D341Med (cell line): ENCODE data around the gene DNASE1L2.

Source experiments
- DNase-seq: peaks from one replicate; pipeline ENCODE4 v3.0.0; 2012; ENCODE audit warnings: low spot score

Gene DNASE1L2, protein sequence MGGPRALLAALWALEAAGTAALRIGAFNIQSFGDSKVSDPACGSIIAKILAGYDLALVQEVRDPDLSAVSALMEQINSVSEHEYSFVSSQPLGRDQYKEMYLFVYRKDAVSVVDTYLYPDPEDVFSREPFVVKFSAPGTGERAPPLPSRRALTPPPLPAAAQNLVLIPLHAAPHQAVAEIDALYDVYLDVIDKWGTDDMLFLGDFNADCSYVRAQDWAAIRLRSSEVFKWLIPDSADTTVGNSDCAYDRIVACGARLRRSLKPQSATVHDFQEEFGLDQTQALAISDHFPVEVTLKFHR

GRCh38 chr16:2236337-2237101 is at the start of gene DNASE1L2:
Gene DNASE1L2 (plus strand): TSS chr16:2236444. CDS start chr16:2236817, 373 bp downstream.
- DNase-seq = no peak

DNA sequence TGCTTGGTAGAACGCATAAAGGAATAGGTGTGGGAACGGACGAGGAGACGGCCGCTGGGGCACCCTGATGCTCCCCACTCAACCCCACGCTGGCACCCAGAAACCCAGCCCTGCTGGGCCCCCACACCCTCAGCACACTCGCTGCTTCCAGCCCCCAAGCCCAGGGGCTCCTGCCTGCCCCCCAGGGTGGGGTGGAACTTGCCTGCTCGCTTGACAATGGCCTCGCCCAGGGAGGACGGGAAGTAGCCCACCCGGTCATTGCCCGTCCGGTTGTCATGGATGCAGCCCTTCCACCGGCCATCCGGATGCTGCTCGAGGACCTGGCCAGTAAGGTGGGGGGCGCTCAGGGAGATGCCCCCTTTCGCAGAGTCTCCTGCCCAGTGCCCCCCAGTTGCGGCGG is 49.7 kb upstream of the DNASE1L2 start:
- DNase-seq = no peak

- no peak for DNase-seq
Observed at GRCh38 chr16:2187212-2187611, 49.0 kb upstream of the DNASE1L2 start.

DNA sequence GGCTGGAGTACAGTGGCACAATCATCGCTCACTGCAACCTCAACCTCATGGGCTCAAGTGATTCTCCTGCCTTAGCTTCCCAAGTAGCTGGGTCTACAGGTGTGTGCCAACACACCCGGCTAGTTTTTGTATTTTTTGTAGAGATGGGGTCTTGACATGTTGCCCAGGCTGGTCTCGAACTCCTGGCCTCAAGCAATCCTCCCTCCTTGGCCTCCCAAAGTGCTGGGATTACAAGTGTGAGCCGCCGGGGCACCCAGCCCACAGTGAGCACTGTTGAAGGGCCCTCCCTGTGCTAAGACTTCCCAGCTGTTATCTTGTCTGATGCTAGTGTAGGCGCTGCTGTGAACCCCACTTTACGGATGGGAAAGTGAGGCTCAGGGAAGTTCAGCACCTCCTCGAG is 47.8 kb upstream of the DNASE1L2 start:
- no peak for DNase-seq

- DNase-seq = no peak
Observed at GRCh38 chr16:2189252-2189893, 46.9 kb upstream of the DNASE1L2 start.

DNA sequence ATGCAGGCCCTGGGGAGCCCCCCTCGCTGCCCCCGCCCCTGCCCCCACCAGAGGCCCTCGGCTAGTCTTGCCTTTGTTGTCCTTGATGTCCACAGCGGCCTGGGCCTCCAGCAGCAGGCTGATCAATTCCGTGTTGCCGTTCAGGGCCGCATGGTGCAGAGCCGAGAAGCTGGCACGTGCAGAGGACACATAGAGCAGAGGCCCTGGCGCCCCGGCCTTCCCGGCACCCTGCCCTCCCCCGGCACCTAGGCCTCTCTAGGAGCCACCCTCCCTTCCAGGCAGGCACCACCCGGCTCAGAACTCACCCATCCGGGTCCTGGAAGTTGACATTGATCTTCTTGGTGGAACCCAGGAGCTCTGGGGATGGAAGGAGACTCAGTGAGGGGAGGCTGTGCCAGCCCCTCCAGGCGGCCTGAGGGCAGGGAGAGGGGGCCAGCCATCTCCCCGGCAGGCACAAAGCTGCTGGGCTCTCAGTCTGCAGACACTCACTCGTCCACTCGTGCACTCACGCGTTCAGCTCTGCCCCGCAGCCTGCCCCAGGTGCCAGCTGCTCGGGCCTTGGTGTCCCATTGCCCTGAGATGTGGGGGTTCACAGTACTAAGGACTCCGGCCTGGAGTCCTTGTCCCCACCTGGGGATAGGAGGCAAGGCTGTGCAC is 46.1 kb upstream of the DNASE1L2 start:
- no peak for DNase-seq

DNA sequence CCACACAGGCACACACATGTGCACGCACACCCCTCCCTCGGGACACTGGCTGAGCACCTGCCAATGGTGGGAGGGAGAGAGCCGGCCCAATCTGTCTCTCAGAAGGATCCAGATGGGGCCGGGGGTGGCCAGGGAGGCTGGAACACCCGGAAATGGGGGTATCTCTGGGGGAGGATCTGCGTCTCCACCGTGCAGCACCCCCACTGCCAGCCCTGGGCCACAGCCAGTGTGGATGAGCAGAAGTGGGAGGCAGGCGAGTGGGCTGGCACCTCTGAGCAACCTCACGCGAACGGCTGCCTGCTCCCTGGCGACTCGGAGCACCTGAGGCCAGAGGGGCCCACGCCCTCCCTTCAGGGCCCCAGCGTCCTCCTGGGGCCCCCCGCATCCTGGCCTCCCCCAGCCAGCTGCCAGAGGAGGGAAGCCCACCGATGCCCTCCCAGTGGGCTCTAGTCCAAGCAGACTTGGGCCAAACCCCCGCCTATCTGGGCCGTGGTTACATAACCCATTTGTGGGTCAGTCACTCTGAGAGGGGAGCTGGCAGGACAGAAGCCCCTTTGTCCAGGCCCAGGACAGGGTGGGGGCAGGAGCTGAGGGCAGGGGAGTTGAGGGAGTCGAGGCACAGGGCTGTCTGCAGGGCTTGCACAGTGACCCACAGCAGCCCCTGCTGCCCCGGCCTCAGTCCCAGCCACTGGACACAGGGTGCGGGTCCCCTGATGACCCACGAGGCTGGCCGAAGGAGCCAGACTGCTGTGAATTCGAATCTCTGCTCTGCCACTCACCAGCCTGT is 45.4 kb upstream of the DNASE1L2 start:
- DNase-seq = peak; percentile 58

GRCh38 chr16:2191446-2191706 is 44.9 kb upstream of the DNASE1L2 start:
- DNase-seq = no peak

- DNase-seq = no peak
Observed at GRCh38 chr16:2194166-2194834, 41.9 kb upstream of the DNASE1L2 start.

GRCh38 chr16:2194852-2195321 is 41.4 kb upstream of the DNASE1L2 start:
- peak; percentile 68 for DNase-seq

DNA sequence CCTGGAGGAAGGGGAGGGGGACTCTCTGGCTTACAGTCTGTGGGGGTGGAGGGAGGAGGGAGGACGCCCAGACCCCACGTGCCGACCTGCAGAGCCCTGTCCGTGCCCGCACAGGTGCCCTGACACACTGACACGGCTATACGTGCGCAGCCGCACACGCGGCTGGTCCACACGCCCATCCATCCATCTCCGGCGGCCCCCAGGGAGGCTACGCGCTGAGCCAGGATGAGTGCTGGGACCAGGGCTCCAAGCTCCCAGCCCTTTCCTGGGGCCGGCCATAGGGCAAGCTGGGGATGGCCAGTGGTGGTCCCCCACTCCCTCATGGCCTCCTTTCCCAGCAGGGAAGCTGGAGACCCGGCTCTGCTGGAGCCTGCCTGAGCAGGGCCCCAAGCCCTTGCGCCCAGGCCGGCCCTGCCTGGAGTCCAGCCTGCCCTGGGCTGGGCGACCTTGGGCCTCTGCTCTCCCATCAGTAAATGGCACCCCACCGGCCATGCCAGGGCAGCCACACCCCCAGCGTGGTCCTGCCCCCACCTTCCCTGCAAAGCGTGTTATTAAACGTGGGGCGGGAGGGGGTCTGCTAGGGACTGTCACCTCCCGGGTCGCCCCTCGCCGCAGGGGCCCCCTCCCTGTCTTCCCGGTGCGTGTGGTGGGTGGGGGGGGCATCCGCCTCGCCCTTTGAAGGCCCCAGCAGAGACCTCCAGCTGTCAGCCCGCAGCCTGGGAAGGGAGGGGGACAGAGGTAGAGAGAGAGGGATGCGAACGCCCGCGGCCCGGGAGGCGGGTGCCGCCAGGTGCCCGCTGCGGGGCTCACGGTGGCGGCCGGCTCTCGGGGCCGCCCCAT is 40.7 kb upstream of the DNASE1L2 start:
- DNase-seq = peak; percentile 60

GRCh38 chr16:2196162-2196980 is 39.9 kb upstream of the DNASE1L2 start, which contains the start of gene CASKIN1:
Gene CASKIN1 (minus strand): TSS chr16:2196605. CDS start chr16:2196432, 173 bp downstream.
- DNase-seq = peak; percentile 81

GRCh38 chr16:2196981-2197511 is 39.2 kb upstream of the DNASE1L2 start:
- no peak for DNase-seq

DNA sequence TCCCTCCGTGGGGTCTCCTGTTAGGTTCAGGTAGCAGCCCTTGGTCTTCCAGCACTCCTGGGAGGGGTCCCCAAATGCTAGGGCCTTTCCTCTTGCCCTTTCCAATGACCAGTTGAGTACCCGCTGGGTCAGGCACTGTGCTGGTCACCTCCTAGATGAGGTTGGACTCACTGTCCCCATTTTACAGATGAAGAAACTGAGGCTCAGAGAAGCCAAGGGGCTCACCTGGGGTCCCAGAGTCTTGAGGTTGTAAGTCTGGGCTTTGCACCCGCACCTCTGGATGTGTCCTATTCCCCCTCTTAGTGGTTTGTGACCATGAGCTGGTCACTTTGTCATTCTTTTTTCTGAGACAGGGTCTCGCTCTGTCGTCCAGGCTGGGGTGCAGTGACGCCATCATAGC is 38.5 kb upstream of the DNASE1L2 start:
- no peak for DNase-seq

- DNase-seq = no peak
Observed at GRCh38 chr16:2198283-2198682, 38.0 kb upstream of the DNASE1L2 start.

DNA sequence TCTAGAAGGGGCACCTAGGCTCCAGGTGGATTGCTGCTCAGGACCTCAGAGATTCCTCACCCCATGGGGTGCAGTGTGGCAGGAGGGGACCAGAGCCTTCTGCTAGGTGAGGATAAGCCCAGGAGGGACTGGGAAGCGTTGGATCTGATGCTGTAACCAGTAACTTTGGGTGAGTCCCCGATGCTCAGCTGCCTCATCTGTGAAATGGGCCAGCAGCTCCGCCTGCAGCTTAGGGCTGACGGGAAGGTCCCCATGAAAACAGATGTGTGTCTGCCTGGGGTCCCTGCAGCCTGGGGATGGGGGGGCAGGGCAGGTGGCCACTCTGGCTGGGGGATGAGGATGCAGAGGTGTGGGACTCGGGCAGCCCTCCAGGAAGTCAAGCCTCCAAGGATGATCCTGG is 37.1 kb upstream of the DNASE1L2 start:
- DNase-seq = no peak

GRCh38 chr16:2199621-2200139 is 36.6 kb upstream of the DNASE1L2 start:
- DNase-seq = no peak

DNA sequence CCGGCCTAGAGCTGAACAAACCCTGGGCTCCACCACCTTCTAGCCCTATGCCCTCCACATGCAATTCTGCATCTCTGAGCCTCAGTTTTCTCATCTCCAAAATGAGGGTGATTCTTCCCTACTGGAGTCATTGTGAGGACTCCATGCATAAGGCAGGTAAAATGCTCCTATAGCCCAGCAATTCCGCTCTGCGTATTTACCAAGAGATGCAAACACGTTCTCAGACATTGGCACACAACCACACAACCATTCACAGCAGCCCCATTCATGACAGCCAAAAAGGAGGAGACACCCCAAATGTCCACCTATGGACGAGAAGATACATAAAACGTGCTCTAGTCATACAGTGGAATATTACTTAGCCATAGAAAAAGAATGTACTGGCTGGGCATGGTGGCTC is 35.9 kb upstream of the DNASE1L2 start:
- no peak for DNase-seq
